PC-3 (cell line): ENCODE data around the gene SFTPB. TPM values are rescaled to one million over a fixed set of nuclear protein-coding genes. Genes with fewer than 3 reads are reported as not detected.

ENCODE experiments used
- ATAC-seq: fragments of 200-7000 bp; cut with Tn5 transposase; 2 replicates; pipeline ENCODE4 v1.9.1; 2020; ENCODE audit warnings: mild to moderate bottlenecking, moderate library complexity
- BruUV-seq: library from RNA; stranded (reverse); fragments of 400-500 nt; replicated peaks from 2 replicates; lab custom pipeline; 2021; lab: Mats Ljungman, UMichigan
- CTCF ChIA-PET: fragments of 300-600 bp; sonication (Branson Sonifier 250); formaldehyde crosslinking; loops from one replicate; lab custom pipeline; 2022; ENCODE audit warnings: antibody characterized with exemption; lab: Charles Lee
- POLR2A ChIA-PET: fragments of 300-600 bp; sonication (Branson Sonifier 250); formaldehyde crosslinking; loops from one replicate; lab custom pipeline; 2022; ENCODE audit warnings: antibody characterized with exemption; ENCODE audit not compliant: unreplicated experiment; lab: Charles Lee
- DNase-seq: peaks from one replicate; pipeline ENCODE4 v3.0.0-alpha.2; 2015
- H2AFZ ChIP-seq: fragments of 300-600 bp; sonication (generic); 2 replicates; pipeline ENCODE4 v1.6.0; 2016; ENCODE audit warnings: antibody characterized with exemption, low read length
- H3F3A ChIP-seq: fragments of 300-600 bp; sonication (generic); one replicate; pipeline ENCODE4 v1.6.0; 2017; ENCODE audit warnings: antibody characterized with exemption, low read length, control low read depth, mild to moderate bottlenecking; ENCODE audit not compliant: unreplicated experiment
- H3K27ac ChIP-seq: fragments of 300-600 bp; sonication (generic); 2 replicates; pipeline ENCODE4 v1.5.1; 2016; ENCODE audit warnings: mild to moderate bottlenecking, low read length
- H3K27me3 ChIP-seq: fragments of 300-600 bp; sonication (generic); 2 replicates; pipeline ENCODE4 v1.6.1; 2016; ENCODE audit warnings: low read length, mixed read lengths
- H3K36me3 ChIP-seq: fragments of 300-600 bp; sonication (generic); 2 replicates; pipeline ENCODE4 v1.6.1; 2016; ENCODE audit warnings: low read depth, mixed run types, low read length, mixed read lengths
- H3K4me1 ChIP-seq: fragments of 300-600 bp; sonication (generic); 2 replicates; pipeline ENCODE4 v1.5.1; 2016; ENCODE audit warnings: low read length; ENCODE audit not compliant: insufficient read depth
- H3K4me2 ChIP-seq: fragments of 300-600 bp; sonication (generic); 2 replicates; pipeline ENCODE4 v1.6.0; 2016; ENCODE audit warnings: low read length
- H3K4me3 ChIP-seq: fragments of 300-600 bp; sonication (generic); 2 replicates; pipeline ENCODE4 v1.5.1; 2016; ENCODE audit warnings: mild to moderate bottlenecking, low read length, mixed read lengths
- H3K79me2 ChIP-seq: fragments of 300-600 bp; sonication (generic); 2 replicates; pipeline ENCODE4 v1.6.1; 2017; ENCODE audit warnings: low read length, mixed read lengths
- H3K9ac ChIP-seq: fragments of 300-600 bp; sonication (generic); 2 replicates; pipeline ENCODE4 v1.6.0; 2016; ENCODE audit warnings: mild to moderate bottlenecking, low read length
- H3K9me2 ChIP-seq: fragments of 300-600 bp; sonication (generic); replicated peaks from 2 replicates; pipeline ENCODE4 v1.6.1; 2016; ENCODE audit warnings: mixed run types, low read length, mixed read lengths
- H3K9me3 ChIP-seq: fragments of 300-600 bp; sonication (generic); 2 replicates; pipeline ENCODE4 v1.6.1; 2016; ENCODE audit warnings: low read length, mixed read lengths
- H4K20me1 ChIP-seq: fragments of 300-600 bp; sonication (generic); 2 replicates; pipeline ENCODE4 v1.6.1; 2016; ENCODE audit warnings: low read length, mixed read lengths
- CTCF ChIP-seq: fragments of 300-600 bp; sonication (generic); conservative IDR thresholded peaks from 2 replicates; pipeline ENCODE4 v1.5.1; 2017; ENCODE audit warnings: antibody characterized with exemption, low read depth, mild to moderate bottlenecking, low read length
- EZH2 ChIP-seq: fragments of 300-600 bp; sonication (generic); IDR thresholded peaks from one replicate; pipeline ENCODE4 v1.6.1; 2017; ENCODE audit warnings: antibody characterized with exemption, mild to moderate bottlenecking, low read length; ENCODE audit not compliant: unreplicated experiment
- EZH2phosphoT487 ChIP-seq: fragments of 300-600 bp; sonication (generic); IDR thresholded peaks from 2 replicates; pipeline ENCODE4 v1.6.1; 2018; ENCODE audit warnings: mild to moderate bottlenecking, antibody characterized with exemption, low read length, borderline replicate concordance
- intact Hi-C: fragments of 100-400 bp; cut with micrococcal nuclease; formaldehyde crosslinking; loops from 2 replicates; pipeline ENCODE4 v1.9.0; 2023
- total RNA-seq: library from RNA; depleted of rRNA; stranded (reverse); fragments of >200 nt; gene quantifications from 2 replicates; pipeline ENCODE4 v1.2.3, GENCODE V29; 2014

Gene SFTPB
- total RNA-seq, 1 experiment from 2014 or later, result not detected

- no peaks in the 10 kb centered on the region for H4K20me1 ChIP-seq
- TF ChIP-seq EZH2phosphoT487 (no peak), EZH2 (no peak), CTCF (no peak)
- no peaks in the 10 kb centered on the region for H3F3A ChIP-seq
- H3K9me3 ChIP-seq, result no peaks in the 10 kb centered on the region
- BruUV-seq, result no TSS peak
- H3K27me3 ChIP-seq, result no peaks in the 10 kb centered on the region
- H3K27ac ChIP-seq, result no peak overlapping the region
- intact Hi-C loops, result no loop called here
- DNase-seq (no peak), ATAC-seq (peak; percentile 25)
- POLR2A ChIA-PET, result no interaction called here
- no peak overlapping the region for H2AFZ ChIP-seq
- CTCF ChIA-PET, result interaction anchor here (0.8 kb wide), 1 partner anchor 18 kb away, joined by 3 read pairs; no protein-coding TSS in a partner anchor
- H3K4me1 ChIP-seq, result peaks cover 9% of the 10 kb centered on the region; the same call in 1 of the 2 replicates
- no peak overlapping the region for H3K4me3 ChIP-seq
- H3K79me2 ChIP-seq, result no peaks in the 10 kb centered on the region
- no peak overlapping the region for H3K4me2 ChIP-seq
- H3K9me2 ChIP-seq, result no peaks in the 10 kb centered on the region
- peaks cover 14% of the 10 kb centered on the region for H3K36me3 ChIP-seq
- H3K9ac ChIP-seq, result no peak overlapping the region
Observed at GRCh38 chr2:85655961-85656417, 12.0 kb downstream of the SFTPB start.

- Histone ChIP-seq H3K9me2 (no peaks in the 10 kb centered on the region), H3K9me3 (no peaks in the 10 kb centered on the region), H2AFZ (no peak overlapping the region), H3K79me2 (no peaks in the 10 kb centered on the region), H3K4me2 (no peak overlapping the region), H3K27me3 (no peaks in the 10 kb centered on the region), H3K4me1 (peaks cover 22% of the 10 kb centered on the region), H3K36me3 (peaks cover 24% of the 10 kb centered on the region), H4K20me1 (no peaks in the 10 kb centered on the region; the same call in 1 of the 2 replicates), H3K9ac (no peak overlapping the region), H3K27ac (no peak overlapping the region), H3F3A (peaks cover 3% of the 10 kb centered on the region), H3K4me3 (no peak overlapping the region)
- intact Hi-C loops, result no loop called here
- BruUV-seq, result no TSS peak
- ATAC-seq (no peak), DNase-seq (no peak)
- ChIA-PET CTCF (no interaction called here), POLR2A (no interaction called here)
- no peak for TF ChIP-seq CTCF
Observed at GRCh38 chr2:85653996-85654395, 14.0 kb downstream of the SFTPB start.

DNA sequence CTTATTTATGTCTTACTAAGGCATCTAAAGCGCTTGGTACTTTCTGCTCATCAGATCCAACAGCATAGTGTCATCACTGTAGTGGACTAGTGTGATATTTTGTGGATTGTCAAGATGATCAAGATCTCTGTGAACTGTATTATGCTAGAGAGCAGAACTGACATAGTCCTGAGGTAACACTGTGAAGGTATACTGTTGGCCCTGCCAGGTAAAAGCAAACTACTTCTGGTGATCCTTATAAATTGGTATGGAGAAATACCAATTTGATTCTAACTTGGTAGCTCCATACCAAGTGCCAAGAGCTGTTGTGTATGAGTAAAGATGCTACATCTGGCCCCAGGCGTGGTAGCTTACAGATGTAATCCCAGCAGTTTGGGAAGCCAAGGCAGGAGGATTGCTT lies 15.9 kb downstream of the SFTPB start:
- POLR2A ChIA-PET, result no interaction called here
- Histone ChIP-seq H3K4me3 (no peak overlapping the region), H3K36me3 (peaks cover 43% of the 10 kb centered on the region), H3K4me1 (peaks cover 35% of the 10 kb centered on the region), H3F3A (peaks cover 3% of the 10 kb centered on the region), H3K9me2 (no peaks in the 10 kb centered on the region), H3K27me3 (no peaks in the 10 kb centered on the region), H3K9me3 (no peaks in the 10 kb centered on the region), H3K27ac (no peak overlapping the region), H3K79me2 (no peaks in the 10 kb centered on the region), H2AFZ (no peak overlapping the region), H4K20me1 (no peaks in the 10 kb centered on the region; the same call in 1 of the 2 replicates), H3K9ac (no peak overlapping the region), H3K4me2 (no peak overlapping the region)
- DNase-seq (no peak), ATAC-seq (no peak)
- BruUV-seq, result no TSS peak
- TF ChIP-seq EZH2 (no peak), CTCF (no peak), EZH2phosphoT487 (no peak)
- intact Hi-C loops, result no loop called here
- CTCF ChIA-PET, result no interaction called here
